Subcutaneous abdominal adipose tissue (tissue), 5 donors: ENCODE measurements around the gene AIFM1.

ENCODE experiments used
- H3K27ac ChIP-seq: one replicate; pipeline ENCODE4 v1.7.0; 2013; ENCODE audit warnings: low read depth, mild to moderate bottlenecking, inconsistent platforms, low read length, moderate library complexity
- H3K27me3 ChIP-seq, 5 donors: one replicate each; pipeline ENCODE4 v1.7.0; 2013; ENCODE audit warnings: low read length in 5 of 5, inconsistent platforms in 1 of 5; ENCODE audit not compliant: control insufficient read depth in 5 of 5, insufficient read depth in 4 of 5
- H3K36me3 ChIP-seq, 5 donors: one replicate each; pipeline ENCODE4 v1.7.0; 2013; ENCODE audit warnings: low read length in 5 of 5; ENCODE audit not compliant: control insufficient read depth in 5 of 5, insufficient read depth in 5 of 5
- H3K4me1 ChIP-seq, 5 donors: one replicate each; pipeline ENCODE4 v1.7.0; 2013; ENCODE audit warnings: low read length in 5 of 5, mild to moderate bottlenecking in 3 of 5, moderate library complexity in 1 of 5; ENCODE audit not compliant: control insufficient read depth in 5 of 5, insufficient read depth in 5 of 5
- H3K4me3 ChIP-seq, 5 donors: one replicate each; pipeline ENCODE4 v1.7.0; 2013; ENCODE audit warnings: low read length in 5 of 5, low read depth in 1 of 5
- H3K9ac ChIP-seq, 5 donors: one replicate each; pipeline ENCODE4 v1.7.0; 2013; ENCODE audit warnings: low read length in 5 of 5, mild to moderate bottlenecking in 4 of 5, moderate library complexity in 3 of 5
- H3K9me3 ChIP-seq, 5 donors: one replicate each; pipeline ENCODE4 v1.7.0; 2013; ENCODE audit warnings: low read length in 5 of 5; ENCODE audit not compliant: control insufficient read depth in 5 of 5
- donor health status: healthy.
- donor health status: healthy.
- donor health status: healthy.
- donor health status: healthy.
- donor health status: healthy.

AIFM1 gene

GRCh38 chrX:130111220-130112154 lies 54.2 kb downstream of the AIFM1 start:
- no peak overlapping the region for H3K9ac ChIP-seq
- peak overlapping the region in 3 of 5 donors; percentile 36 to 47 (median 45) for H3K4me3 ChIP-seq
- H3K27ac ChIP-seq = peak overlapping the region; percentile 46
- no peaks in the 10 kb centered on the region for H3K36me3 ChIP-seq
- peaks cover 0 to 3% (median 0%) of the 10 kb centered on the region in 5 donors for H3K9me3 ChIP-seq
- H3K27me3 ChIP-seq = peaks cover 0 to 13% (median 8%) of the 10 kb centered on the region in 5 donors
- peaks cover 0 to 24% (median 10%) of the 10 kb centered on the region in 5 donors for H3K4me1 ChIP-seq

GRCh38 chrX:130110379-130111219 lies 55.0 kb downstream of the AIFM1 start, which contains the start of gene ELF4:
Gene ELF4, minus strand, starts transcription at chrX:130110497. Its CDS starts 29,167 bp downstream, at chrX:130081330.
- no peaks in the 10 kb centered on the region for H3K36me3 ChIP-seq
- peak within 1 kb of the TSS; percentile 39 to 69 (median 63) for H3K4me3 ChIP-seq
- peaks cover 0 to 33% (median 19%) of the 10 kb centered on the region in 5 donors for H3K4me1 ChIP-seq
- peak within 1 kb of the TSS; percentile 78 for H3K27ac ChIP-seq
- peaks cover 5 to 16% (median 16%) of the 10 kb centered on the region in 5 donors for H3K27me3 ChIP-seq
- peaks cover 0 to 3% (median 0%) of the 10 kb centered on the region in 5 donors for H3K9me3 ChIP-seq
- peak within 1 kb of the TSS in 4 of 5 donors; percentile 40 to 79 (median 71) for H3K9ac ChIP-seq

GRCh38 chrX:130109429-130110378 lies 55.9 kb downstream of the AIFM1 start:
- H3K9ac ChIP-seq = peak overlapping the region in 4 of 5 donors; percentile 40 to 79 (median 71)
- peaks cover 5 to 19% (median 16%) of the 10 kb centered on the region in 5 donors for H3K27me3 ChIP-seq

GRCh38 chrX:130108647-130109428 lies 56.8 kb downstream of the AIFM1 start:
- Histone ChIP-seq H3K27me3 (peaks cover 5 to 22% (median 12%) of the 10 kb centered on the region in 5 donors), H3K4me3 (peak overlapping the region; percentile 39 to 69 (median 63)), H3K4me1 (peaks cover 2 to 48% (median 31%) of the 10 kb centered on the region in 5 donors)

More at GRCh38 chrX:130109429-130110378, 55.9 kb downstream of the AIFM1 start:
- Histone ChIP-seq H3K27ac (peak overlapping the region; percentile 78), H3K9me3 (peaks cover 0 to 3% (median 0%) of the 10 kb centered on the region in 5 donors), H3K4me1 (peaks cover 2 to 40% (median 25%) of the 10 kb centered on the region in 5 donors), H3K36me3 (no peaks in the 10 kb centered on the region), H3K4me3 (peak overlapping the region; percentile 39 to 69 (median 63))

GRCh38 chrX:130106071-130106470 lies 59.6 kb downstream of the AIFM1 start:
- H3K4me1 ChIP-seq = peaks cover 2 to 51% (median 32%) of the 10 kb centered on the region in 5 donors
- H3K27me3 ChIP-seq = peaks cover 4 to 19% (median 11%) of the 10 kb centered on the region in 5 donors
- no peak overlapping the region for H3K27ac ChIP-seq

More at GRCh38 chrX:130108647-130109428, 56.8 kb downstream of the AIFM1 start:
- Histone ChIP-seq H3K9ac (peak overlapping the region in 3 of 5 donors; percentile 68 to 79 (median 74)), H3K9me3 (peaks cover 0 to 3% (median 0%) of the 10 kb centered on the region in 5 donors), H3K36me3 (no peaks in the 10 kb centered on the region), H3K27ac (peak overlapping the region; percentile 78)

GRCh38 chrX:130105244-130105643 lies 60.4 kb downstream of the AIFM1 start:
- Histone ChIP-seq H3K4me3 (no peak overlapping the region), H3K27me3 (peaks cover 4 to 19% (median 11%) of the 10 kb centered on the region in 5 donors), H3K27ac (peak overlapping the region; percentile 30), H3K9ac (no peak overlapping the region), H3K36me3 (no peaks in the 10 kb centered on the region), H3K9me3 (no peaks in the 10 kb centered on the region), H3K4me1 (peaks cover 5 to 55% (median 39%) of the 10 kb centered on the region in 5 donors)

More at GRCh38 chrX:130106071-130106470, 59.6 kb downstream of the AIFM1 start:
- no peaks in the 10 kb centered on the region for H3K9me3 ChIP-seq
- H3K4me3 ChIP-seq = no peak overlapping the region
- no peak overlapping the region for H3K9ac ChIP-seq
- no peaks in the 10 kb centered on the region for H3K36me3 ChIP-seq

- no peak overlapping the region for H3K4me3 ChIP-seq
- H3K27ac ChIP-seq = peak overlapping the region; percentile 62
- H3K36me3 ChIP-seq = no peaks in the 10 kb centered on the region
- H3K4me1 ChIP-seq = peaks cover 7 to 57% (median 51%) of the 10 kb centered on the region in 5 donors
- H3K27me3 ChIP-seq = peaks cover 2 to 19% (median 9%) of the 10 kb centered on the region in 5 donors
- no peak overlapping the region for H3K9ac ChIP-seq
- no peaks in the 10 kb centered on the region for H3K9me3 ChIP-seq
Measured at GRCh38 chrX:130103605-130104004, 62.0 kb downstream of the AIFM1 start.

GRCh38 chrX:130100180-130100579 lies 65.5 kb downstream of the AIFM1 start:
- H3K27me3 ChIP-seq = peaks cover 0 to 7% (median 6%) of the 10 kb centered on the region in 5 donors
- H3K36me3 ChIP-seq = no peaks in the 10 kb centered on the region
- H3K27ac ChIP-seq = peak overlapping the region; percentile 52
- peaks cover 9 to 45% (median 38%) of the 10 kb centered on the region in 5 donors for H3K4me1 ChIP-seq
- peak overlapping the region in 1 of 5 donors; percentile 32 for H3K9ac ChIP-seq
- H3K4me3 ChIP-seq = no peak overlapping the region
- no peaks in the 10 kb centered on the region for H3K9me3 ChIP-seq
